GM18907 (cell line): Measurements from ENCODE around the gene KAZN.

Experiments used
- ATAC-seq: cut with Tn5 transposase; IDR thresholded peaks from one replicate; pipeline ENCODE4 v1.9.1; 2021; ENCODE audit warnings: mild to moderate bottlenecking, moderate library complexity; ENCODE audit not compliant: unreplicated experiment

Gene KAZN

DNA sequence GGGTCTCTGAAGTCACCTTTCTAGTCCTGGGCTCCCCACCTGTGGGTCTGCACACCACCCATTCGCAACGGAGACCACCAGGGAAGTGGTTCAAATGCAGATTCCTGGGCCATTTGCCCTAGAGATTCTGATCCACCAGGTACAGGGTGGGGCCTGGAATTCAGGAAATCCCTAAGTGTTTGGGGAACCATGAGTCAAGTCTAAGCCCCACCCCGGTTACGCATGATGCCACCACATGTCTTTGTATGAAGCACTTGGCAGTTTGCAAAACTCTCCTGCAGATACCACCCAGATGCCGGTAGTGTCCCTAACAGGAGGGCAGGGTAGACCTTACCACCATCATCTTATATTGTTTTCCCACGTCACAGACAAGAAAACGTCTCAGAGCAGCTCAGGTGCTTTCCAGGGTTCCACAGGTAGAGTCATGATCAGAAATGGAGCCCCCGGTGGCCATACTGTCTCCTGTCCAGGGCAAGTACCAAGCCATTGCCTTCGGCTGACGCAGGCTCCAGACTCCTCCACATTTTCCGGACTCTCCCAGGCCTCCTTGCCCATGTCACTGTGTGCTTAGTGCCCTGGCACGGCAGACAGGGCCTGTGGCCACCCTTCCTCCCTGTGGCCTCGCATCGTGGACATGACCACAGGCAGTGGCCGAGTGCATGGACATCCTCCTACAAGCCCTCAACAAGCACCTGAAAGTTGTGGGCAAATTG, 465.9 kb downstream of the KAZN start:
- no peak for ATAC-seq

DNA sequence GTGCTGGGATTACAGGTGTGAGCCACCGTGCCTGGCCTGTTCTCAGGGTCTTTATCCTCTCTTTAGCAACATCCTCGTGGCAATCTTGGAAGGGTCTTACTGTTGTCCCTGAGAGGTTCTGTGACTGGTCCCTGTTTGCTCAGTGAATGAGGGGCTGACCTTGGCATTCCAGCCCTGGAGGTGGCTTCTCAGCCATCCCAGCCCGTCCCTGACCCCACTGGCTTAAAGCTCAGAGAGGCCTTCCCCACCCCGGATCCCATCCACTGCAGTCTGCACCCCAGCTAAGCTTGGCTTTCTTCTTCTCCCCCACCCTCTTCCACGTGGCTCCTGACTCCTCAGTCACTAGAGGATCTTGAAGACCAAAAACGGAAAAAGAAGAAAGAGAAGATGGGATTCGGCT, 466.8 kb downstream of the KAZN start:
- no peak for ATAC-seq

- no peak for ATAC-seq
Measured at GRCh38 chr1:15065736-15066135, 467.3 kb downstream of the KAZN start.

GRCh38 chr1:15066191-15066590, 467.7 kb downstream of the KAZN start:
- no peak for ATAC-seq

- ATAC-seq, result no peak
Measured at GRCh38 chr1:15067148-15067547, 468.7 kb downstream of the KAZN start.

DNA sequence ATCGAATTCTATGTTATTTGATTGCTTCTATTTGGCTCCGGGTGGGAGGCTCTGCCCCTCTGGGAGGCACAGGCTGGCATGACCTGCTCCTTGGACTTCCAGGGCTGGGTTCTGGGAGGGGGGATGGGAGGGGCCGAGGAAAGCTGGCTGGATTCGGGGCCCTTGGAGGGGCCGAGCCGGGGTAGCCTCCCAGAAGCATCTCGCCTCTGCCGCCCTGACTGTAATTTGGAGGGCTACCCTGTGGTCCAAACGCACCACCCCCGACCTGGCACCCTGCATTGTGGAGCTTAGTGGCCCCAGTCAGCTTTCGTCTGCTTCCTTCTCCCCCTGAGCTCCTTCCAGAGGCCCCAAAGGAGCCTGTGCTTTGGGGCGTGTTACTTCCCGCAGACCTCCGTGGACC, 469.7 kb downstream of the KAZN start:
- no peak for ATAC-seq

DNA sequence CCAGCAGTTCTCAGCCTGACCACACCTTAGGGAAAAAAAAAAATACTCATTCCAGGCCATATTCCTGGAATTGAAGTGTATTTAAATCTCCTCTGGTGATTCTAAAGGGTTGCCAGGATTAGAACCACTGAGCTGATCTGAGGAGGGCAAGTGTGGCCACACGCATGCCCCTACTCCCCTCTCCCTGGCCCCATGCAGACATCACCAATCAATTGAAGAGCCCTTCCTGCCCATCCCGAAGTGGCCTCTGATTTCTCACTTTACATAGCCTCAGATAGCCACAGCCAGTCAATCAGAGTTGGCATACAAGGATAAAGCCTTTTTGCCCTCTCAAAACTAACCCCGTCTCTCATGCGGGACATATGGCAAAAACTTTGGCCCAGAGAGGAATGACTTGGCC, 470.5 kb downstream of the KAZN start:
- no peak for ATAC-seq

- ATAC-seq, result no peak
Measured at GRCh38 chr1:15070145-15070748, 471.8 kb downstream of the KAZN start.

- ATAC-seq, result no peak
Measured at GRCh38 chr1:15071936-15072335, 473.5 kb downstream of the KAZN start.

DNA sequence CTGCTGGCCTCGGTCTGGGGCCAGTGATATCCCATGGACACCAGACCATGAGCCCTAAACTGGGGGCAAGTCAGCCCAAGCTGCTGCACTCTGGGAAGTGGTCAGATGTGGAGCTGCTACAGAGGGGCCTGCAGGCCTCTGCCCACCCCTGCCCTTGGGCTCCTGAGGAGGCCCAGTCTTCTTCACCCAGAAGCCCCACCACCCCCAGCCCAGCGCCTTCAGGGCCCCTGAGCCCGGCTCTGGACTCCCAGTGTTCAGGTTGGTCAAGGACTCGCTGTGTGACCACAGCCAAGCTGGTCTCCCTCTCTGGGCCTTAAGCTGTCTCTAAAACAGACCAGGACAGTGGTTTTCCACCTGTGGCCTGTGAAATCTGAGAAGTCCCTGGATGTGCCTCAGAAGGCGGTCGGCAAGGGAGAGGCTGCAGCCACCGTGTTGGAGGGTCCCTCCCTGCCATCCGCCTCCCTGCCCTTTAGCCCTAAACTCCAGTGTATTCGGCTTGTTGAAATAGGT, 475.4 kb downstream of the KAZN start:
- no peak for ATAC-seq

DNA sequence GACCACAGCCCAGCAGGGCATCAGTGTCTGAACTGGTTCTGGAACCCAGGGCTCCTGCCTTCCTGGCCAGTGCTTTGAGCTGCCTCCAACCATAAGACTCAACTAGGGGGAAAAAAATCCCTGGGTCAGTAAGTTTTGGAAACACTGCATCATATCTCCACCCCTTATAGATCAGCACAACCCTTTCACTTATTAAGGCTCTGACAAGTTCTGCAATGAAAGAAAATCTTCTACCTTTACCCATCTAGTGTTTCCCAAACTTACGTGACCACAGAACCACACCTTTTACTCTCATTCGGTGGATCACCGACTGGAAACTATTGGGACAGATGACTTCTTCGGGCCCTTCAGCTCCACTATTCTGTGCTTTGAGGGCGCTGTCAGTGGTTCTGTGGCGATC, 476.7 kb downstream of the KAZN start:
- no peak for ATAC-seq

GRCh38 chr1:15075817-15076216, 477.3 kb downstream of the KAZN start:
- ATAC-seq, result no peak

- ATAC-seq, result no peak
Measured at GRCh38 chr1:15076807-15077206, 478.3 kb downstream of the KAZN start.

GRCh38 chr1:15077384-15077783, 478.9 kb downstream of the KAZN start:
- ATAC-seq, result no peak

DNA sequence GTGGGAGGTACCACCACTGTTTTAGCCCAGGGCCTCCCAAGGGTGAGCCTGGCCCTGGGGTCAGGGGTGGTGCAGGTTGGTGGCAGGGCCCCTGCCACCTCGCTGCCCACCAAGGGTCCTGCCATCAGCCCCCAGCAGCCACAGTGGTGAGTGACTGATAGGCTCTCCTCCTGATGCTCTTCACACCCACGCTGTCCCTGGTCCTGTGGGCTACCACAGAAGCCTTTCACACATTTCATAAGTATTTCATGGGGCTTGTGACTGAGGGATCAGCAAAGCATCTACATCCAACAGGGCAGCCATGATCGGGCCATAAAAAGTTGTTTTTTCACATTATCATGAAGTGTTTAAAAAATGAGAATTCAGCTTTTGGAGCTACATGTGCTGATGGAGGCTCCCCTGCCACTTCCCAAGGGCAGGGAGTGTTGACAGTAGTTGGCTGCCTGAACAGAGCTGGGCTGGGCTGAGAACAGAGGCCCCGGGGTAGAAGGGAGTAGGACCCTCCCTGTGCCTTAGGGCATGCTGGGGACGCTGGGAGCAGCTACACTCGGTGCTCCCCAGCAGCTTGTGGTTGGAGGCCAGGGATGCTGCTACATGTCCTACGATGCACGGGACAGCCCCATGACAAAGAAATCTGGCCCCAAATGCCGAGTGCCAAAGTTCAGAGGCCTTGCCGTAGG, 482.0 kb downstream of the KAZN start:
- ATAC-seq, result no peak

DNA sequence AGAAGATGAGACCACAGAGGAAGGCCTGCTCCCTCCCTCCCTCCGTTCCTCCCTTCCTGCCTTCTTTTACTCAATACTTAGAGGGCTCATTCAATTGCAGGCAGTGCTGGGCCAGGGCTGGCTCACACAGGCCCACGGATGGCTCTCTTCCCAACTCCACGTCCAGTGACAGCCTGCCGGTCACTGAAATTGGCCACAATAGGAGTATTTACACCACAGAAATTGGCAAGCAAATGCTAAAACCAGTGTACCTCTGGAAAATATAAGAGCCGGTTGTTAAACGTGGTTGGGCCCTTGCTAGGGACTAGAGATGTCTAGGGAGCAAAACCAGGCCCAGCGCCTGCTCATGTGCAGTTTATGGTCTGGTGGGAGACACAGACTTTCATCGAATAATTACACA, 482.6 kb downstream of the KAZN start:
- ATAC-seq, result no peak

GRCh38 chr1:15083578-15083977, 485.1 kb downstream of the KAZN start:
- no peak for ATAC-seq

DNA sequence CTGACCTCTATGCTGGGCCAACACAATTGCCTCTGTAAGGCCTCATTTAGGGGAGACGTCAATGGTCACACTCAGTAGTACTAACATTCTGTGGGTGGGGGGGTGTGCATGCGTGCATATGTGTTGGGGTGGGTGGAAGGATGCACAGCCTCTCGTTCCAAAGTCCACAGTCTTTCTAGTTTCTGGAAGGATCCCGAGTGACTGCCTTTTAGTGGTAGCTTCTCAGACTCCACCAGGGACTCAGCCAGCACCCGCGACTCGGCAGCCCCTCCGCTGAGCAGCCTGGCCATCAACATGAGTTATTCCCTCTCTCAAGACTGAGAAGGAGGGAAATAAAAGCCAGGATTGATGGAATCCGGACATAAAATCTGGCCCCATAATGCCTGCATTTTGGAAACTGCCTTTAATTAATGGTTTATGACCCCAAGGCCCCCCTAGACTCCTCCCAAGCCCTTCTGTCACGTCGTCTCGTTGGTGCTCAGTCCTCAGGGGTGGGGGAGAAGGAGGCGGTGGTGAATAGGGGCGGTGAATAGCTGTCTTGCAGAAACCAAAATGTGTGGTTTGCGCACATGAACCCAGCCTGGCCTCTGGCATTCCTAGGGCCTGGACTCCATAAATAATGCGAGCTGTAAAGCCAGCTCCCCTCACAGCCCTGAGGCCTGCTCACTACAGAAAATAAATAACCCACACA, 489.9 kb downstream of the KAZN start:
- ATAC-seq, result no peak

- ATAC-seq, result no peak
Measured at GRCh38 chr1:15089258-15089992, 490.9 kb downstream of the KAZN start.

- ATAC-seq, result no peak
Measured at GRCh38 chr1:15090373-15090772, 491.9 kb downstream of the KAZN start.

GRCh38 chr1:15094056-15094455, 495.6 kb downstream of the KAZN start:
- no peak for ATAC-seq
